SIG-M5 treated with dmso at 0.1 percent for 504 hours (cell line): Measurements from ENCODE around the gene BBS1.
"Not testable (repeated sequence)": the region's sequence is repeated elsewhere in the genome, so short reads cannot be mapped to it uniquely, and the experiment has no call there.

ENCODE experiments used
- DNase-seq: peaks from one replicate; lab custom pipeline; 2025; ENCODE audit not compliant: unreplicated experiment; lab: John Stamatoyannopoulos, UW

BBS1 gene

DNA sequence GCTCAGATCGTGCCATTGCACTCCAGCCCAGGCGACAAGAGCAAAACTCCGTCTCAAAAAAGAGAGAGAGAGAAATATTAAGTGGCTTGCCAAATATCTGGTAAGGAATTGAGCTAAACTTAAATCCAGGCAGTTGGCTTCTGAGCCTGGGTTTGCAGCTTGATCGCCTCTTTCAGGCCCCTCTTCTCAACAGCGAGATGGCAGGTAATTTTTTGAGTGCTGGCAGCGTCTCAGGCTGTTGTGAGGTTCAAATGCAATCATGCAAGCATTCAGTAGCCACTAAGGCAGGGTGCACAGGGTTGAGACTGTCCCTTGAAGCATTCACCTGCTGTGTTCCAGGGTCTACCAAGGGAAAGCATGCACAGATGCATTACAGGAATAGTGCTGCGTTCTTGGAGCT lies 58.6 kb downstream of the BBS1 start:
- DNase-seq: no peak

DNA sequence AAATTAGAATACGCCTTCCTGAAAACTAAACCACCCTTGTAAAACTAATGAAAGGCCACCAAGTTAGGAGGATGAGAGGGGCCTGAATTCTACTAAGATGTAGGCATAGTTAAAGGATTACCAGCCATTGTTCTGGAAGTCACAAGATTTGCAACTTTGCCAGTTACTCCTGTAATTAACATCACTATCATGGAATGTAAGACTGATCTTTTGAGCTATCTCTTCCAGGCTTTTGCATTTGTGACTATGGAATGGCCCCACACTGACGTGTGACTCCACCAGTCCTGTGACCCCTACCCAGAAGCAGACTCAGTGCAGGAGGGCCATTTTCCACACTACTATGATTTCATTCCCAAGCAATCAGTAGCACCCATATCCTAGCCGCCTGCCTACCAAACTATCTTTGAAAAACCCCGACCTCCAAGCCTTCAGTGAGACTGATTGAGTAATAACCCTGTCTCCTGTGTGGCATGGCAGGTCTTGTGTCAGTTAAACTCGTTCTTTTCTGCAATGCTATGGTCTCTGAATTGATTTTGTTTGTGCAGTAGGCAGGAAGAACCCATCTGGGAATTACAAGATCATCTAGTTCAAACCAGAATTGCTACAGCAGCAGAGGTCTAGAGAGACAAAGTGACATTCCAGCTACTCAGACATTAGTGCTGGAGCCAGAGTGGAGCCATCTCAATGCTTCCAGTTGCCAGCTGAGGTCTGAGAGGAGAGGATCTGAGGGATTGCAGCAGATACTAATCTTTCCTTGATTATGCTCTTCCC lies 59.8 kb downstream of the BBS1 start:
- no peak for DNase-seq

DNA sequence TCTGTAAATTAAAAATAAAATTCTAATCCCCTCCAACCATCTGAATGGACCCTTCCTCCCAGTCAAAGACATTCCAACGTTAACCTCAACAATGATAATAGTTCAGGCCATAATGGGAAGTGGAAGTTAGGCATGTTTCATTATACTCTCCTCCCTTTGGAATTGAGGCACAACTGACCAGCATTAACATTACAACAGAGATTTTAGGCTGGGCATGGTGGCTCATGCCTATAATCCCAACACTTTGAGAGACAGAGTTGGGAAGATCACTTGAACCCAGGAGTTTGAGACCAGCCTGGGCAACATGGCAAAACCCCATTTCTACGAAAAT lies 60.4 kb downstream of the BBS1 start:
- no peak for DNase-seq

DNA sequence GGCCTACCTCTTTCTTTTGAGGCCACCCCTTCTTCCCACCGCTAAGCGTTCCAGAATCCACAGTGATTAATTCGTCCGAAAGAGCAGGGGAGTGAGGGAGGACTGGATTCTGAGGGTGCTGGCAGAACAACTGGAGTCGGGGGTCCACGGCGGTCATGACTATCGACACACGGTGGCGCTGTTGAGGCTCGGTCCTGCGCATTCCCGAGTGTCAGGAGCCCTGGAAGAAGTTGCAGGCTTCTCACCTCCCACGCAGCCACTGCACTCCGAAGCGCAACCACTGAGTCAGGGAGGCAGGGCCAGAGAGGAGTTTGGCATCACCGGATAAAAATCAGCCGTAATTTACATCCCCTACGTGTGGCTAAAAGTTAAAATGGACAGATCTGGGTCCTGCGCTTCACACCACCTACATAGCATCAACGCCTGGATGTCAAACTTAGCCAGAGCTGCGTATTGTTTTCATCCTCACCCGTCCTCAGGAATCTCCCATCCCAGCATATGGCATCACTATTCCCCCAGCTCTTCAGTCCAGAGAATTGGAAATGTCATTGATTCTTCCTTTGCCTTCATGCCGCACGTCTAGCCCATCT lies 68.7 kb downstream of the BBS1 start:
- DNase-seq: no peak

DNA sequence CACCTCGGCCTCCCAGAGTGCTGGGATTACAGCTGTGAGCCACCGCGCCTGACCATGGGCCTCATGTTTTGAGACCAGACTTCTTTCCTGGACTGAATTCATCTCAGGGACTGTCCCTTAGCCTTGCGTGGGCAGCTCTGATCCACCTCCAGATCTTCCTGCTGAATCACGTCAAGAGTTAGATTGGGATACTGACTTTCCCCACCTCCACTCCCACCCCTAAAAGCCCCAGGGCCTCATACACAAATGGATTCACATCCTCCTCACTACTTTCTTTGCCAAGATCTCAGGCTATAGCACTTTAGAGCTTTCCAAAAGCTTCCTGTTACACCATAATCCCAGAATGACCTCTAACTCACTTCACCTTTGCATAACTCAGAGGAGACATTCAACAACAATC lies 70.4 kb downstream of the BBS1 start:
- no peak for DNase-seq

DNA sequence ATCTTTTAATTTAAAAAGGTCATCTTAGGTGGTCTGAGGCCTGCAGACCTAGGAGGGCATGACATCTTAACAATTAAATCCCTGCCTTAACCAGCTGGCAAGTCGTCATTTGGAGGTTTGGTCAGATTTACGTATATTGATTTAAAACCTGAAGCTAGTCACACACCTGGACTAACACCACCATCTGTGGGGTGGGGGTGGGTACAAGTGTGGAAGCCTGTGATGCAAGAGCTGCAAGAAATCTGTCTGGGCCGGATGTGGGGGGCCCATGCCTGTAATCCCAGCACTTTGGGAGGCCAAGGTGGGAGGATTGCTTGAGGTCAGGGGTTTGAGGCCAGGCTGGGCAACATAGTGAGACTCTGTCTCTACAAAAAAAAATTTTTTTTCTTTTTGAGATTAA lies 70.8 kb downstream of the BBS1 start:
- DNase-seq: no peak

DNA sequence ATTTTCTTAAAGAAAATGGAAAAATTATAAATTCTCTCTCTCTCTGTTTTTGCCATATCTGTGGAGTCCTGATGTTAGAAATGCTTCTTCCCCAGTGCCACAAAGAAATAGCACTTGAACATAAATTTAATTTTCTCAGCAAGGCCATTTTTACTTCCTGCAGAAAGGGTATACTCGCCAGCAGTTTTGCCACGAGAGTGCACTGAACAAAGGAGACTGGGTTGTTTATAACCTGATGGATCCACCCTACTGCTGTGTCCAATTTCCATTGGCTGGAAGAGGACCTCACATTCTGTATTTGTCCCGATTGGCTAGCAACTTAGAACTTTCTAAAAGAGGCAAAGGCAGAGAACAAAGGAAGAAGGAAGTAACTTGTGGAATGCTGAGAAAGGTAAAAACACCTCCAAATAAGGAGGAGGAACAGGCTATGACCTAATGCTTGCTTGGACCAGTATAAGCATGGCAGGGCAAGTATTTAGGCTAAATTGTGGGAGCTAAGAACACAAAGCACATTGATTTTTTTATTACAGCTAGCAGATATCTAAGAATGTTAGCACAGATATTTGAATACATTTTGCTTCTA lies 72.2 kb downstream of the BBS1 start:
- DNase-seq: not testable (repeated sequence)
